H1 (cell line): ENCODE data around the gene UBA6. TPM values are rescaled to one million over a fixed set of nuclear protein-coding genes. Genes with fewer than 3 reads are reported as not detected.

Experiments
- CTCF ChIA-PET: fragments of 300-600 bp; sonication (Branson Sonifier 250); formaldehyde crosslinking; loops from one replicate; lab custom pipeline; 2021; ENCODE audit not compliant: partially characterized antibody; lab: Charles Lee
- POLR2A ChIA-PET: fragments of 300-600 bp; sonication (Branson Sonifier 250); formaldehyde crosslinking; loops from one replicate; lab custom pipeline; 2021; ENCODE audit warnings: inconsistent platforms; ENCODE audit not compliant: partially characterized antibody; lab: Charles Lee
- DNase-seq, 2 experiments: peaks; one replicate each; pipeline versions ENCODE4 v3.0.0 to v3.0.0-alpha.2; 2010 to 2022; ENCODE audit warnings: low spot score in 2 of 2, low read depth in 1 of 2, mixed read lengths in 1 of 2
- FAIRE-seq: peaks from 2 replicates; lab custom pipeline; 2011; peaks lifted over from hg19 to GRCh38; lab: Jason Lieb, UNC
- H2AFZ ChIP-seq: 2 replicates; pipeline ENCODE4 v1.8.1; 2012; ENCODE audit warnings: low read length, inconsistent platforms
- H2AK5ac ChIP-seq: 2 replicates; pipeline ENCODE4 v1.6.1; 2013; ENCODE audit warnings: low read depth, low read length
- H2BK120ac ChIP-seq: replicated peaks from 2 replicates; pipeline ENCODE3; 2013; ENCODE audit warnings: low read depth, low read length, inconsistent platforms
- H2BK12ac ChIP-seq: 2 replicates; pipeline ENCODE4 v1.6.1; 2013; ENCODE audit warnings: low read depth, low read length
- H2BK15ac ChIP-seq: 2 replicates; pipeline ENCODE4 v1.6.1; 2013; ENCODE audit warnings: low read length
- H2BK20ac ChIP-seq: 2 replicates; pipeline ENCODE4 v1.6.1; 2013; ENCODE audit warnings: low read length
- H2BK5ac ChIP-seq: 2 replicates; pipeline ENCODE4 v1.6.1; 2013; ENCODE audit warnings: low read depth, low read length
- H3K14ac ChIP-seq: 2 replicates; pipeline ENCODE4 v1.6.1; 2013; ENCODE audit warnings: inconsistent platforms; ENCODE audit not compliant: insufficient read length
- H3K18ac ChIP-seq: 2 replicates; pipeline ENCODE4 v1.6.1; 2013; ENCODE audit warnings: low read length; ENCODE audit errors: extremely low read depth
- H3K23ac ChIP-seq: 2 replicates; pipeline ENCODE4 v1.6.1; 2013; ENCODE audit warnings: inconsistent platforms; ENCODE audit not compliant: insufficient read length
- H3K23me2 ChIP-seq: 2 replicates; pipeline ENCODE4 v1.6.1; 2013; ENCODE audit warnings: low read depth, low read length
- H3K27ac ChIP-seq: 2 replicates; pipeline ENCODE4 v1.6.1; 2011; ENCODE audit warnings: low read depth, low read length, inconsistent platforms
- H3K27me3 ChIP-seq, 4 experiments: replicated peaks in 1 of 4; 1 replicate in 1 of 4; 2 replicates in 3 of 4; pipeline versions ENCODE4 v1.6.1 to v1.8.1; 2011 to 2013; ENCODE audit warnings: low read length in 3 of 4, mild to moderate bottlenecking in 3 of 4, inconsistent platforms in 2 of 4, mixed read lengths in 2 of 4, moderate library complexity in 1 of 4; ENCODE audit not compliant: control insufficient read depth in 3 of 4, insufficient read depth in 3 of 4; ENCODE audit errors: extremely low read depth in 1 of 4
- H3K36me3 ChIP-seq, 4 experiments: 2 replicates each; pipeline versions ENCODE4 v1.6.1 to v1.8.1; 2011 to 2013; ENCODE audit warnings: mild to moderate bottlenecking in 4 of 4, low read length in 3 of 4, moderate library complexity in 2 of 4, control low read depth in 1 of 4, inconsistent platforms in 1 of 4; ENCODE audit not compliant: insufficient read depth in 4 of 4, control insufficient read depth in 2 of 4
- H3K4ac ChIP-seq: replicated peaks from 2 replicates; pipeline ENCODE3; 2013; ENCODE audit warnings: low read length, low read depth, mixed read lengths, inconsistent platforms; ENCODE audit not compliant: insufficient read length
- H3K4me1 ChIP-seq, 4 experiments: replicated peaks in 1 of 4; 1 replicate in 1 of 4; 2 replicates in 3 of 4; pipeline versions ENCODE4 v1.6.1 to v1.8.1; 2011 to 2013; ENCODE audit warnings: low read length in 3 of 4, inconsistent platforms in 2 of 4, mixed read lengths in 1 of 4; ENCODE audit not compliant: insufficient read depth in 4 of 4, control insufficient read depth in 3 of 4
- H3K4me2 ChIP-seq, 2 experiments: 2 replicates each; pipeline versions ENCODE4 v1.6.1 to v1.8.1; 2011 to 2013; ENCODE audit warnings: low read depth in 2 of 2, low read length in 2 of 2, control low read depth in 1 of 2, inconsistent platforms in 1 of 2, mild to moderate bottlenecking in 1 of 2; ENCODE audit not compliant: insufficient read depth in 1 of 2
- H3K4me3 ChIP-seq, 4 experiments: fragments of 200-600, 300-600 bp in 1 of 4; sonication (generic), shearing (Covaris generic), sonication (Bioruptor Twin) in 1 of 4; 2 replicates each; pipeline versions ENCODE4 v1.5.1 to v1.8.1; 2011 to 2016; ENCODE audit warnings: low read length in 4 of 4, low read depth in 3 of 4, control low read depth in 2 of 4, inconsistent platforms in 2 of 4, mild to moderate bottlenecking in 2 of 4, mixed read lengths in 1 of 4, moderate library complexity in 1 of 4; ENCODE audit not compliant: insufficient read depth in 2 of 4; ENCODE audit errors: extremely low read depth in 1 of 4
- H3K56ac ChIP-seq: replicated peaks from 2 replicates; pipeline ENCODE3; 2013; ENCODE audit warnings: low read depth, mild to moderate bottlenecking, mixed read lengths, low read length, inconsistent platforms; ENCODE audit not compliant: insufficient read length
- H3K79me1 ChIP-seq: 2 replicates; pipeline ENCODE4 v1.6.1; 2013; ENCODE audit warnings: low read depth, low read length, control low read depth
- H3K79me2 ChIP-seq, 2 experiments: 2 replicates each; pipeline versions ENCODE4 v1.6.1 to v1.8.1; 2012 to 2013; ENCODE audit warnings: low read length in 2 of 2, mild to moderate bottlenecking in 2 of 2, inconsistent platforms in 1 of 2; ENCODE audit not compliant: insufficient read depth in 2 of 2, control insufficient read depth in 1 of 2
- H3K9ac ChIP-seq, 4 experiments: replicated peaks in 1 of 4; 1 replicate in 1 of 4; 2 replicates in 3 of 4; pipeline versions ENCODE4 v1.6.1 to v1.8.1; 2011 to 2013; ENCODE audit warnings: low read depth in 3 of 4, low read length in 3 of 4, control low read depth in 2 of 4, mild to moderate bottlenecking in 2 of 4, moderate library complexity in 2 of 4, inconsistent platforms in 1 of 4; ENCODE audit errors: extremely low read depth in 1 of 4
- H3K9me3 ChIP-seq, 2 experiments: 2 replicates each; pipeline versions ENCODE4 v1.6.1 to v1.8.1; 2012 to 2013; ENCODE audit warnings: mild to moderate bottlenecking in 2 of 2, moderate library complexity in 2 of 2, control low read depth in 1 of 2, inconsistent platforms in 1 of 2, low read depth in 1 of 2, low read length in 1 of 2, mixed read lengths in 1 of 2; ENCODE audit not compliant: insufficient read depth in 2 of 2
- H4K20me1 ChIP-seq, 2 experiments: replicated peaks in 1 of 2; 2 replicates each; pipeline versions ENCODE3 to v1.8.1; 2011 to 2013; ENCODE audit warnings: inconsistent platforms in 2 of 2, low read length in 2 of 2, mild to moderate bottlenecking in 1 of 2; ENCODE audit not compliant: insufficient read depth in 2 of 2, control insufficient read depth in 1 of 2
- H4K5ac ChIP-seq: 2 replicates; pipeline ENCODE4 v1.6.1; 2013; ENCODE audit warnings: low read length, low read depth, mixed read lengths, inconsistent platforms; ENCODE audit not compliant: insufficient read length
- H4K8ac ChIP-seq: 2 replicates; pipeline ENCODE4 v1.8.0; 2013; ENCODE audit warnings: mild to moderate bottlenecking, moderate library complexity, low read length, inconsistent platforms; ENCODE audit not compliant: insufficient read depth; ENCODE audit errors: extremely low read depth
- H4K91ac ChIP-seq: replicated peaks from 2 replicates; pipeline ENCODE3; 2013; ENCODE audit warnings: low read length, mixed read lengths, inconsistent platforms; ENCODE audit not compliant: insufficient read length
- RBBP5 ChIP-seq: IDR thresholded peaks from 2 replicates; pipeline ENCODE4 v1.7.1; 2012; ENCODE audit warnings: low read depth, mild to moderate bottlenecking, inconsistent platforms, low read length, moderate library complexity, borderline replicate concordance
- SIN3A ChIP-seq, 2 experiments: IDR thresholded peaks in 1 of 2; conservative IDR thresholded peaks in 1 of 2; 2 replicates each; pipeline ENCODE4 v1.6.1; 2011 to 2012; ENCODE audit warnings: low read length in 2 of 2, improper control_type of control experiment in 1 of 2, low read depth in 1 of 2, mild to moderate bottlenecking in 1 of 2
- WGBS, 2 experiments: shearing (Covaris generic) in 1 of 2; methylation state at CpG; one replicate each; pipeline versions ENCODE4 v1.1.6 to v1.1.7; 2013 to 2015; ENCODE audit warnings: low lambda C conversion rate in 2 of 2, mixed read lengths in 2 of 2, inconsistent platforms in 1 of 2, low coverage in 1 of 2, missing lambda C conversion rate in 1 of 2; ENCODE audit not compliant: insufficient replicate concordance in 2 of 2, insufficient coverage in 1 of 2, insufficient read length in 1 of 2; ENCODE audit errors: extremely low coverage in 1 of 2, missing lambda C conversion rate in 1 of 2; 5-methylcytosine and 5-hydroxymethylcytosine counted together
- polyA plus RNA-seq, 7 experiments: library from polyadenylated mRNA; depleted of rRNA in 3 of 7; stranded (reverse) in 5 of 7; unstranded in 2 of 7; fragments of >200 nt in 5 of 7; fragments of 200-250 nt in 2 of 7; gene quantifications; 1 replicate in 5 of 7; 2 replicates in 1 of 7; 4 replicates in 1 of 7; pipeline versions ENCODE4 v1.2.1 to v1.2.3, GENCODE V29; 2011 to 2013; ENCODE audit warnings: missing spikeins in 2 of 7, mixed read lengths in 2 of 7
- total RNA-seq: library from RNA; stranded (reverse); fragmentation: NEBNext Ultra II Directional; extraction: Animal tissue kit (Norgen Biotek cat#: 25700); gene quantifications from 2 replicates; pipeline ENCODE4 v1.2.1, GENCODE V29; 2021

The UBA6 gene
- total and polyA plus RNA-seq, 2 of the 8 experiments (the other 6 are each of a cell fraction or from before 2014, with no cell fraction given): 17.4 to 74.3 TPM

DNA sequence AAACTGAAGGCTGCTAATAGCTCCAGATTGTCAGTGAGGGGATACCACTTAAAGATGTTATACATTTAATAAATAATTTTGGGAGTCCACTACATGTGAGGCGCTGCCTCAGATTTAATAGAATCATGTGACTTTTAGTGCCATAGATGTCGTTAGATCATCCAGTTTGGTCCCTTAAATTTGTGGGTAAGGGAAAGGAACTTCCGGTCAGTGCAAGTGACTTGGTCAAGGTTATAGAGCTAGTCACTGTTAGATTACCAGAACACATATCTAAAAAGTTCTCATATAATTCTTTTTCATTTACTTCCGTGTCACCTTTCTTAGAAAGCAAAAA is 529 bp upstream of the UBA6 start:
- Histone ChIP-seq H3K4ac (peak overlapping the region; percentile 77), H2BK12ac (no peak overlapping the region), H3K9ac (peak overlapping the region in 1 of 4 experiments; percentile 42; a peak in 1 of 7 replicates), H3K23me2 (peaks cover 1% of the 10 kb centered on the region; the same call in 1 of the 2 replicates), H2AFZ (peak overlapping the region; percentile 55; the same call in 1 of the 2 replicates), H3K79me2 (peaks cover 8 to 66% of the 10 kb centered on the region in 2 experiments), H3K18ac (peak overlapping the region; percentile 34; the same call in 1 of the 2 replicates), H3K4me2 (peak overlapping the region; percentile 70 to 72), H2BK20ac (no peak overlapping the region), H3K27me3 (no peaks in the 10 kb centered on the region), H3K27ac (0 out of 2 replicates have a peak overlapping the region, but pooled peaks have one; percentile 4), H3K56ac (no peak overlapping the region), H3K9me3 (no peaks in the 10 kb centered on the region), H2AK5ac (no peak overlapping the region), H3K23ac (no peak overlapping the region), H3K36me3 (no peaks in the 10 kb centered on the region), H4K20me1 (peaks cover 0 to 1% of the 10 kb centered on the region in 2 experiments), H4K5ac (no peak overlapping the region), H2BK120ac (no peak overlapping the region), H3K14ac (no peak overlapping the region), H2BK5ac (no peak overlapping the region; the same call in 1 of the 2 replicates), H2BK15ac (0 out of 2 replicates have a peak overlapping the region, but pooled peaks have one; percentile 61), H4K91ac (no peak overlapping the region), H4K8ac (no peak overlapping the region), H3K4me3 (peak overlapping the region; percentile 76 to 99 (median 84)), H3K4me1 (no peaks in the 10 kb centered on the region; a peak in 2 of 7 replicates), H3K79me1 (peaks cover 4% of the 10 kb centered on the region; the same call in 1 of the 2 replicates)
- DNase-seq (no peak), FAIRE-seq (no peak)
- WGBS, 2 experiments: 30% methylated on average over 4 of the region's 4 CpGs; no CpG with 5 or more reads in 1 of the 2 experiments
- CTCF ChIA-PET: interaction anchor here (0.9 to 1.5 kb wide), 10 partner anchors 10 to 210 kb away, joined by 3 to 6 read pairs (median 4); no protein-coding TSS in a partner anchor
- POLR2A ChIA-PET: interaction anchor here (0.7 to 1.4 kb wide), 4 partner anchors 9 to 22 kb away, joined by 3 to 4 read pairs (median 3); no protein-coding TSS in a partner anchor
- TF ChIP-seq SIN3A (conservative IDR thresholded peaks at IDR 0.05 in 1 of 2, IDR thresholded peaks at IDR 0.05 in 1 of 2; ENCODE audit: low read depth in 1 of 2, low read length in 2 of 2): 0 out of 4 replicates have a peak, but pooled peaks of 1 of the 2 experiments have one; percentile 3
- TF ChIP-seq RBBP5: no peak
